Caco-2 (cell line): ENCODE results near the gene RNF214. TPM values are rescaled to one million over a fixed set of nuclear protein-coding genes. Genes with fewer than 3 reads are reported as not detected.

Experiments
- BruUV-seq: library from RNA; stranded (reverse); fragments of 400-500 nt; replicated peaks from 2 replicates; lab custom pipeline; 2021; lab: Mats Ljungman, UMichigan
- CTCF ChIA-PET: fragments of 300-600 bp; sonication (Branson Sonifier 250); formaldehyde crosslinking; loops from one replicate; lab custom pipeline; 2022; ENCODE audit warnings: antibody characterized with exemption; lab: Charles Lee
- POLR2A ChIA-PET: fragments of 300-600 bp; sonication (Branson Sonifier 250); formaldehyde crosslinking; loops from one replicate; lab custom pipeline; 2022; ENCODE audit warnings: antibody characterized with exemption; lab: Charles Lee
- DNase-seq, 2 experiments: peaks; one replicate each; pipeline versions ENCODE4 v3.0.0 to v3.0.0-alpha.2; 2020 to 2022
- H3K27me3 ChIP-seq: replicated peaks from 2 replicates; pipeline ENCODE4 v1.6.0; 2011; ENCODE audit warnings: low read length; ENCODE audit not compliant: control insufficient read depth, insufficient read depth
- H3K36me3 ChIP-seq: 2 replicates; pipeline ENCODE4 v1.5.1; 2011; ENCODE audit warnings: low read length; ENCODE audit not compliant: control insufficient read depth, insufficient read depth
- H3K4me1 ChIP-seq: fragments of 250-450 bp; sonication (Bioruptor Pico); 2 replicates; pipeline ENCODE4 v1.5.1; 2020; ENCODE audit warnings: mild to moderate bottlenecking
- H3K4me3 ChIP-seq: 2 replicates; pipeline ENCODE4 v1.5.1; 2011; ENCODE audit warnings: low read depth, mild to moderate bottlenecking, control low read depth, low read length
- H3K9me3 ChIP-seq: fragments of 250-450 bp; sonication (Bioruptor Pico); 2 replicates; pipeline ENCODE4 v1.5.1; 2020; ENCODE audit warnings: mild to moderate bottlenecking, moderate library complexity
- H3K27ac Mint-ChIP-seq: one replicate; pipeline ENCODE4 v1.8.0; 2022; ENCODE audit warnings: mixed read lengths; ENCODE audit not compliant: unreplicated experiment
- H3K27me3 Mint-ChIP-seq: one replicate; pipeline ENCODE4 v1.8.0; 2022; ENCODE audit warnings: mixed read lengths; ENCODE audit not compliant: insufficient read depth, unreplicated experiment
- H3K36me3 Mint-ChIP-seq: one replicate; pipeline ENCODE4 v1.8.0; 2022; ENCODE audit warnings: mild to moderate bottlenecking, mixed read lengths; ENCODE audit not compliant: insufficient read depth, unreplicated experiment
- H3K4me1 Mint-ChIP-seq: one replicate; pipeline ENCODE4 v1.8.0; 2022; ENCODE audit warnings: low read depth, mixed read lengths; ENCODE audit not compliant: unreplicated experiment
- H3K4me3 Mint-ChIP-seq: one replicate; pipeline ENCODE4 v1.8.0; 2022; ENCODE audit warnings: mild to moderate bottlenecking, moderate library complexity, mixed read lengths; ENCODE audit not compliant: unreplicated experiment
- H3K9me3 Mint-ChIP-seq: one replicate; pipeline ENCODE4 v1.8.0; 2022; ENCODE audit warnings: mixed read lengths; ENCODE audit not compliant: unreplicated experiment
- CTCF ChIP-seq, 2 experiments: fragments of 200-600 bp in 1 of 2; IDR thresholded peaks; 1 replicate in 1 of 2; 2 replicates in 1 of 2; pipeline versions ENCODE4 v1.5.1 to v1.8.0; 2011 to 2022; ENCODE audit warnings: antibody characterized with exemption in 1 of 2, control low read depth in 1 of 2, inconsistent platforms in 1 of 2, low read depth in 1 of 2, low read length in 1 of 2, mild to moderate bottlenecking in 1 of 2, moderate library complexity in 1 of 2; ENCODE audit not compliant: insufficient read depth in 1 of 2, severe bottlenecking in 1 of 2, unreplicated experiment in 1 of 2
- intact Hi-C: fragments of 100-400 bp; cut with micrococcal nuclease; formaldehyde crosslinking; loops from one replicate; pipeline ENCODE4 v1.10.0; 2022; ENCODE audit not compliant: unreplicated experiment
- total RNA-seq: library from RNA; stranded (reverse); gene quantifications from 2 replicates; pipeline ENCODE4 v1.2.3, GENCODE V29; 2022

Gene RNF214
- total RNA-seq, 1 experiment from 2014 or later = 55.8 TPM

- Mint-ChIP-seq H3K27ac (no peak overlapping the region), H3K27me3 (no peaks in the 10 kb centered on the region), H3K4me1 (peaks cover 3% of the 10 kb centered on the region), H3K36me3 (peaks cover 23% of the 10 kb centered on the region), H3K4me3 (no peak overlapping the region), H3K9me3 (no peaks in the 10 kb centered on the region)
- Histone ChIP-seq H3K9me3 (no peaks in the 10 kb centered on the region), H3K36me3 (peaks cover 5% of the 10 kb centered on the region), H3K27me3 (no peaks in the 10 kb centered on the region), H3K4me3 (no peak overlapping the region), H3K4me1 (peaks cover 6% of the 10 kb centered on the region)
- BruUV-seq = no TSS peak
- no peak for TF ChIP-seq CTCF (IDR thresholded peaks at IDR 0.05; ENCODE audit: insufficient read depth in 1 of 2, low read depth in 1 of 2, low read length in 1 of 2, severe bottlenecking in 1 of 2, unreplicated experiment in 1 of 2)
- POLR2A ChIA-PET = no interaction called here
- no peak for DNase-seq
- CTCF ChIA-PET = no interaction called here
- intact Hi-C loops = no loop called here
Observed at GRCh38 chr11:117192401-117192875, 40.0 kb upstream of the RNF214 start.

DNA sequence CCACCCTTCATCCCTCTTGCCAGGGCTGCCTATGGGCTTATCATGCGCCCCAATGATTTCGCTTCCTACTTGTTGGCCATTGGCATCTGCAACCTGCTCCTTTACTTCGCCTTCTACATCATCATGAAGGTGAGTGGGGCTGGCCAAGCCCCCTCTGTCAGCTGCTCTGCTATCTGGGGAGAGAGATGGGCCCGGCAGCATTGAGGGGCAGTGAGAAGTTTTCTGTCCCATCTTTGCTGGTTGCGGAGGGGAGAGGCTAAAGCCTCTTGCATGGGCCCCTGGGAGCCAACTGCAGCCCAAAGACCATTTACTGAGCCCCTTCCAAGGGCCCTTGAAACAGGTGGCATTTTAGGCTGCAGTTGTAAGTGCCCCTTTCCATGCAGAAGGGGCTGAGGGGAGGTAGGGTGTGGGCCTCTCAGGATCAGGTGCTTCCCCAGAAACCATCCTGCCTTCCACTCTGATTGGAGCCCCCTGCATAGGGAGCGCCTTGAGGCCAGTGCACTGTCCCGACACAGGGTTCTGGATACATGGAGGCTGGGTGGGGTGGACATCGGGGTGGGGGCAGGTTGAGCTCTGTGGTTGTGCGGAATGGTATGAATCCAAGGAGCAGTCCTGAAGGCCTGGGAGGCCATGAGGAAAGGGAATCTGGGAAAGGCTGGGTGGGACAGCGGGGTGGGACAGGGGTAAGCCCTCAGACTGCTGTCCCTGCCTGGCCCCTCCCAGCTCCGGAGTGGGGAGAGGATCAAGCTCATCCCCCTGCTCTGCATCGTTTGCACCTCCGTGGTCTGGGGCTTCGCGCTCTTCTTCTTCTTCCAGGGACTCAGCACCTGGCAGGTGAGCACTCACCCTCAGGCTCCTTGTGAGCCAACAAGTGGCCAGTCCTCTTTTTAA lies 39.1 kb upstream of the RNF214 start:
- BruUV-seq = no TSS peak
- POLR2A ChIA-PET = no interaction called here
- Histone ChIP-seq H3K36me3 (peaks cover 5% of the 10 kb centered on the region; the same call in 1 of the 2 replicates), H3K27me3 (no peaks in the 10 kb centered on the region), H3K4me1 (peaks cover 15% of the 10 kb centered on the region), H3K9me3 (no peaks in the 10 kb centered on the region), H3K4me3 (no peak overlapping the region)
- H3K27ac Mint-ChIP-seq = no peak overlapping the region
- DNase-seq = peak in 1 of 2 experiments; percentile 42
- CTCF ChIA-PET = interaction anchor here (0.6 kb wide), 1 partner anchor 17 kb away, joined by 3 read pairs; no protein-coding TSS in a partner anchor
- H3K36me3 Mint-ChIP-seq = peaks cover 24% of the 10 kb centered on the region
- H3K4me1 Mint-ChIP-seq = peaks cover 12% of the 10 kb centered on the region
- H3K27me3 Mint-ChIP-seq = no peaks in the 10 kb centered on the region
- intact Hi-C loops = no loop called here
- no peak overlapping the region for H3K4me3 Mint-ChIP-seq
- no peak for TF ChIP-seq CTCF (IDR thresholded peaks at IDR 0.05; ENCODE audit: insufficient read depth in 1 of 2, low read depth in 1 of 2, low read length in 1 of 2, severe bottlenecking in 1 of 2, unreplicated experiment in 1 of 2)
- no peaks in the 10 kb centered on the region for H3K9me3 Mint-ChIP-seq

- BruUV-seq = no TSS peak
- no peaks in the 10 kb centered on the region for H3K27me3 Mint-ChIP-seq
- ChIA-PET POLR2A (no interaction called here), CTCF (interaction anchor here (0.6 kb wide), 1 partner anchor 16 kb away, joined by 3 read pairs; no protein-coding TSS in a partner anchor)
- H3K36me3 Mint-ChIP-seq = peaks cover 24% of the 10 kb centered on the region
- no peak overlapping the region for H3K4me3 Mint-ChIP-seq
- H3K4me1 Mint-ChIP-seq = peaks cover 15% of the 10 kb centered on the region
- H3K27me3 ChIP-seq = no peaks in the 10 kb centered on the region
- H3K27ac Mint-ChIP-seq = no peak overlapping the region
- H3K36me3 ChIP-seq = peaks cover 5% of the 10 kb centered on the region; the same call in 1 of the 2 replicates
- TF ChIP-seq CTCF (IDR thresholded peaks at IDR 0.05; ENCODE audit: insufficient read depth in 1 of 2, low read depth in 1 of 2, low read length in 1 of 2, severe bottlenecking in 1 of 2, unreplicated experiment in 1 of 2) = no peak
- H3K4me3 ChIP-seq = no peak overlapping the region
- H3K9me3 ChIP-seq = no peaks in the 10 kb centered on the region
- intact Hi-C loops = no loop called here
- DNase-seq = no peak
- peaks cover 21% of the 10 kb centered on the region for H3K4me1 ChIP-seq
- no peaks in the 10 kb centered on the region for H3K9me3 Mint-ChIP-seq
Observed at GRCh38 chr11:117194267-117194666, 38.2 kb upstream of the RNF214 start.
